Thyroid gland (tissue), 4 donors: Measurements from ENCODE around the gene NPIPB6.

Source experiments
- POLR2A ChIP-seq, 2 donors: fragments of 450-650 bp; IDR thresholded peaks; one replicate each; pipeline ENCODE4 v1.6.1; 2017; ENCODE audit warnings: antibody characterized with exemption in 2 of 2, mild to moderate bottlenecking in 2 of 2, moderate library complexity in 1 of 2
- TF ChIP-seq, protein P1 (sequence below), 6 experiments: fragments of 200-600 bp in 3 of 6; fragments of 450-650 bp in 3 of 6; sonication (generic) in 3 of 6; IDR thresholded peaks; one replicate each; pipeline ENCODE4 v1.5.1; 2016 to 2019; ENCODE audit warnings: antibody characterized with exemption in 6 of 6, mild to moderate bottlenecking in 2 of 6, inconsistent platforms in 1 of 6, moderate library complexity in 1 of 6

DNA sequence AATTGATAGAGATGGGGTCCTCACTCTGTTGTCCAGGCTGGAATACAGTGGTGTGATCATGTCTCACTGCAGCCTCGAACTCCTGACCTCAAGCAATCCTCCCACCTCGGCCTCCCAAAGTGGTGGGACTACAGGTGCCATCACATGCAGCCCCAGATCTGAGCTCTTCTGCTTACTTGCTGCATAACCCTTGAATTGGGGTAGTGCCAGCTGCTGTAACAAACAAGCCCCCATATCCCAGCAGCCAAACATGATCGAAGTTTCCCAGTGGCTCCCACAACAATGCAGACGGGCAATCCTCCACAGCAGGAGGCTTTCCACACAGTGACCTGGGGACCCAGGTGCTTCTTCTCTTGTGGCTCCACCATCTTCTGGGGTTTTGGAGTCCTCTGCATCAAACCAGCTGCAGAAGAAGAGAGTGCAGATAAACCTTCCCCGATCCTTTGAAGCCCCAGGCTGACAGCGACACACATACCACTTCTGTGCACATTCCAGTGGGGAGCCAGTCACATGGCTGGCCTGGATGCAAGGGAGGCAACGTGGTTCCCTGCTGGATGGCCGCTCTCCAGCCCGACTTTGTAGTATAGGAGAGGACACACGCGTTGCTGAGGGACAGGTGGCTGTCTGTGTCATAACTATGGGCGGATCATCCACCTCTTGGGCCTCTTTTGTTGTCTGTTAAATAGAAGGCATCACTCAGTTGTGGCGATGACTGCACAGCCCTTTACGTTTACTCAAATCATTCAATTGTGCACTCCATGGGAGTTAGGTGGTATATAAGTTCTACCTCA, 54.3 kb downstream of the NPIPB6 start:
- TF ChIP-seq, protein P1, sequence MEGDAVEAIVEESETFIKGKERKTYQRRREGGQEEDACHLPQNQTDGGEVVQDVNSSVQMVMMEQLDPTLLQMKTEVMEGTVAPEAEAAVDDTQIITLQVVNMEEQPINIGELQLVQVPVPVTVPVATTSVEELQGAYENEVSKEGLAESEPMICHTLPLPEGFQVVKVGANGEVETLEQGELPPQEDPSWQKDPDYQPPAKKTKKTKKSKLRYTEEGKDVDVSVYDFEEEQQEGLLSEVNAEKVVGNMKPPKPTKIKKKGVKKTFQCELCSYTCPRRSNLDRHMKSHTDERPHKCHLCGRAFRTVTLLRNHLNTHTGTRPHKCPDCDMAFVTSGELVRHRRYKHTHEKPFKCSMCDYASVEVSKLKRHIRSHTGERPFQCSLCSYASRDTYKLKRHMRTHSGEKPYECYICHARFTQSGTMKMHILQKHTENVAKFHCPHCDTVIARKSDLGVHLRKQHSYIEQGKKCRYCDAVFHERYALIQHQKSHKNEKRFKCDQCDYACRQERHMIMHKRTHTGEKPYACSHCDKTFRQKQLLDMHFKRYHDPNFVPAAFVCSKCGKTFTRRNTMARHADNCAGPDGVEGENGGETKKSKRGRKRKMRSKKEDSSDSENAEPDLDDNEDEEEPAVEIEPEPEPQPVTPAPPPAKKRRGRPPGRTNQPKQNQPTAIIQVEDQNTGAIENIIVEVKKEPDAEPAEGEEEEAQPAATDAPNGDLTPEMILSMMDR (IDR thresholded peaks at IDR 0.05), result no peak
- no peak for TF ChIP-seq POLR2A (IDR thresholded peaks at IDR 0.05)
